Stimulated activated CD8-positive, alpha-beta memory T cell treated with anti-CD3 and anti-CD28 coated beads, Interleukin-4, amount 100 ng/mL, for 24 hours (primary cell): ENCODE results near the gene LRRC15.

Source experiments
- DNase-seq: peaks from one replicate; pipeline ENCODE4 v3.0.0-alpha.2; 2020; ENCODE audit warnings: low read depth

Gene LRRC15

DNA sequence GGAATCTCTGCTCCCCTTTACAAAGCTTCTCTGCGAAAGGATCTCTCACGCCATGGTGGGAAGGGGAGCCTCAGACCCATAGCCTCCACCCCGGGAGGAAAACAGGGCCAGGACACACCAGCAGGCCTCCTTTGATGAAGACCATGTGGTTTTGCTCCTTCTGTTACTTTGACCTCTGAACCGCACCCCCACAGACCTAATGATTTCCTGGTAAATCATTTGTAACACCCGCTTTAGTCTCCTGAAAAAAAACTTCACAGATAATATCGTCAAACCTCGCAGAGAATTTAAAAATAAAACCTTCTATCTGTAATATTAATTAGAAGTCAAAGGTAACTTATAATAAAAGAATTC, 36.7 kb downstream of the LRRC15 start:
- DNase-seq, result no peak

DNA sequence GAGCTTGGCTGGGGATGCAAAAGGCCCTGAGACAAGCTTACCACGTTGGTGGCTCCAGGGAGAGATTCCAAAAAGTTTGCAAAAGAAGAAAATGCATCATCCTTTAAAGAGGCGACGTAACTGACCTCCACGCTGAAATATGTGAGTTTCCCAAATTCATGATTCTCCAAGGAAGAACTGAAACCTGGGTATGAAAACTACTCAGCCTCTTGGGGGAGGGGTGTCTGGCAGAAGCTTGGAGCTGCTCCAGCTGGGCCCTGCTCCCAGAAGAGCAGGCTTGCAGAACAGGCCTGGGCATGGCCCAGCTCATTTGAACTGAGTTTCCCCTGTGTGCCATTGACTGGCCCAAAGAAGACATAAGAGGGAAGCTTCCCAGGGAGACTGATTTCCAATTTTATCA, 39.0 kb downstream of the LRRC15 start:
- DNase-seq, result no peak

DNA sequence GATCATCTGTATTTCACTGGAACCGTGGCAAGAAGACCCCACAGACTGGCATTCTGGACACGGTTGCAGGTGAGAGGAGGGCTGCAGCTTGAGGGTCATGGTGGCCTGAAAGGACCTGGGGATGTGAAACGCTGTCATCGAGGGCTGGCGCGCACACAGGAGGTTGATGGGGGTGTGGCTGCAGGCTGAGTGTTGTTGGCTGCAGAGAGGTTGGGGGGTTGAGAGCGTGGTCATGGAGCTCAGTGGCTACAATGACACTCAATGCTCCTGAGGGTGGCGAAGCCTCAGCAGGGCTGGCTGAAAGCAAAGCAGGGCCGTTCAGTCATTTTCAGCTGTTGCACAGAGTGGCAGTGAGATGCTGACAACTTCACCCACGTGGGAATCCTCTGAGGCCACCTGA, 39.4 kb downstream of the LRRC15 start:
- DNase-seq, result no peak

GRCh38 chr3:194329583-194329965, 40.0 kb downstream of the LRRC15 start:
- no peak for DNase-seq

DNA sequence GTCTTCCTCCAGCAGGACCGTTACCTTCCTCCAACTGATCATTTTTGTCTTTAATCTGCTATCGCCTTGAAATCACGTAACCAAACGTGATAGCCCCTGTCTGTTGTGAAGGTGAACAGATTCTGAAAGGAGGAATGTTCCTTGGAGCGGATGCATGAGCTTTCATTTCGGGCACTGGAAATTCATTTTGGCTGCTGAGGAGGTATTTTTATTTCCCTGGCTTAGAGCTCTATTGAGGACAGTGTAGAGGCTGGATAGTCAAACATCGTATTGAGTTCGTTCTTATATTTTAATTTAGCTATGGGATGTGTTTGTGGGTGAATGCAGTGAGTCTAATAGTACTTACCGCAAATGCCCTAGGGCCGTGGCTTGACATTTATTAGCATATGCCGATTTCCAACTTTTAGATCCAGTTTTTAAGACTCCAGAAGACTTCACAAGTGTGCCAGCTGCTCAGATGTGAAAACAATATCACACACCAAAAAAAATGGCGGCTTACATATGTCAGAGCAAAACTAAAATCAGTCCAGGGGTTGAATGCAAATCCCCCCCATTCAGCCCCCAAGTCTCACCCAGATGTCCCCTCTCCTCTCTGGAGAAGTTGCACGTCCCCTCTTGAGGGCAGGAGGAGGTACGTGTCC, 40.5 kb downstream of the LRRC15 start:
- no peak for DNase-seq

DNA sequence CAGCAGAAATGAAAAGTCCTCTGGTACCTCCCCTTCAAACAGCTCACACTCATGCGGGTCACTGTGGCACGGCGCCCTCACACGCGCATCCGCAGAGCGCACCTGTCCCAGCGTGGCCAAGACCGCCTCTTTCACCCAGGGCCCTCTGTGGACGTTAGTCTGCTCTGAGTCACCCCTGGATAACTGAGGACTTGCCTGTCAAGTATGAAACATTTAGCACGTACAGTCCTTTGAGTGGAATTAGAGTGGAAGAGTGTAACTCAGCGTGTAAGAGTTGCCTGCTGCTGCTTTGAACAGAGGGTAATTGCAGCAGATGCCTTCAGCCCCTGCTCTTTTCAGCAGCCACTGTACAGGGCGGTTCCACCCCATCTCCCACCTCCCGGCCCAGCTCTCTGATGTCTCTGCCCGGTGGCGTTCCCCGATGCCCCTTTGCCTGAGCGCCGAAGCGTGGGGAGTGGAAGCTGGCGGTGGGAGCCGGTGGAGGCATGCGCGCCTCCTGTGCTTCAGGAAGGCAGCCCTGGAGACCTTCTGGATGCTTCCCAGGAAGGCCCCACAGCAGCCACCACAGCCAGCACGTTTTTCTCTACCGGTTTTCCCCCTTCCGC, 41.4 kb downstream of the LRRC15 start:
- no peak for DNase-seq

- no peak for DNase-seq
These were observed 42.1 kb downstream of the LRRC15 start for GRCh38 chr3:194327218-194328052.

GRCh38 chr3:194326968-194327217, 42.6 kb downstream of the LRRC15 start:
- DNase-seq, result no peak

DNA sequence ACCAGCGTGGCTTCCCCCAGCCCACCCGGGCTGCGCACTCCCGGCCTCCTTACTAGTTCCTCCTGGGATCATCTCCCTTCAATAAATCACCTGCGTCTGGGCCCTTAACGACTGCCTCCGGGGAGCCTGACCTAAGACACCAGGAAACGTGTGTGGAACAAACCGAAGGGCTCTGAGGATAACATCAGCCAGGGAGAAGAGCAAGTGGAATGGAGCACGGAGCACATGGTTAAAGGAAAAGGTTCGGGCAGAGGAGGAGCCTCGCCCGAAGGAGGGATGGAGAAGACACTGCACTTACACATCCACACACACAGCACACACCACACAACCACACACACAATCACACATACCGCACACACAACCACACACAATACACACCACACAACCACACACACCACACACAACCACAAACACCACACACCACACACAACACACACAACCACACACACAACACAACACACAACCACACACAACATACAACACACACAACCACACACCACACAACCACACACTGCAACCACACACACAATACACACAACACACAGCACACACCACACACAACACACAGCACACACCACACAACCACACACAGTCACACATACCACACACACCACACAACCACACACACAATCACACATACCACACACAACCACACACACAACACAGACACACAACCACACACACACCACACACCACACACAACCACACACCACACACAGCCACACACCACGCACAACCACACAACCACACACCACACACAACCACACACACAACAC, 43.2 kb downstream of the LRRC15 start:
- no peak for DNase-seq

DNA sequence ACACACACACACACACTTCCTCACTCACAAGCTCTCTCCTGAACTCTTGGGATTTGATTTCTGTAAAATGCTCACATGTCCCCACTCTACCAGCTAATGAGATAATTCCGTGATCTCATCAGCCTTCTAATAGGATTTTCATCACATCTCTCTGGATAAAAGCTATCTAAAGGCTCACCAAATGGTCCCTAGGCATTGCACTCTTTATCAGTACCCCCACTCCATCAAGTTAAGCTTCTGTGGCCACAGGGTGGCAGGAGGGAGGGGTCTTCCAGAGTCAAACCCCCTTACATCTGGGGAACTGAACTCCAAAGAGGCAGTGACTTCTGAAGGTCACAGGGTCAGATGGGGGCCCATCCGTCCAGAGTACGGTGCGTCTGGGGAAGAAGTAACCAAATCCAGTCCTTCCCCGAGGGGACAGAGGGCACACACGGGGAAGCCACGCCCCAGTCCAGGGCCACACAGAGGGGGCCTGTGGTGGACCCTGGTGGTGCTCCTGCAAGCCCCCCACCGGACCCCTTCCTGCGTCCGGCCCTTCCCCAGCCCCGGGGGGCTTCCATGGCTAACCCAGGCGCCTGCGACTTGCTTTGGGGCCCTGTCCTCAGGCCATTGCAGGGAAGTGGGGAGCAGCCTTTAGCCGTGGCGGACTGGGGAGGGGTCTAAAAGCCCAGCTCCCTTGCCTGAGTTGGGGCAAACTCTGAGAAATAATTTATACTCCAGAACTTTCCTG, 44.0 kb downstream of the LRRC15 start:
- DNase-seq, result no peak

DNA sequence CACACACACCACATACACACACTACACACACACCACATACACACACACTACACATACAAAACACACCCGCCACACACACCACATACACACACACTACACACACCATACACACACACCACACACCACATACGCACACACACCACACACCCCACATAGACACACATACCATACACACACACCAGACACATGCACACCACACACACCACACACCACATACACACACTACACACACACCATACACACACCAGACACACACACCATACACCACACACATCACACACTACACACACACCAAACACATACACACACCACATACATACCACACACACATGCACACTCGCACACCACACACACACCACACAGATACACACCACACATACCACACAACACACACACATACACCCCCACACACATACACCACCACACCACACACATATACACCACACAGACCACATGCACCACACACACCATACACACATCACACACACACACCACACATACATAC, 44.7 kb downstream of the LRRC15 start:
- DNase-seq, result no peak

GRCh38 chr3:194323785-194324735, 45.5 kb downstream of the LRRC15 start:
- no peak for DNase-seq

DNA sequence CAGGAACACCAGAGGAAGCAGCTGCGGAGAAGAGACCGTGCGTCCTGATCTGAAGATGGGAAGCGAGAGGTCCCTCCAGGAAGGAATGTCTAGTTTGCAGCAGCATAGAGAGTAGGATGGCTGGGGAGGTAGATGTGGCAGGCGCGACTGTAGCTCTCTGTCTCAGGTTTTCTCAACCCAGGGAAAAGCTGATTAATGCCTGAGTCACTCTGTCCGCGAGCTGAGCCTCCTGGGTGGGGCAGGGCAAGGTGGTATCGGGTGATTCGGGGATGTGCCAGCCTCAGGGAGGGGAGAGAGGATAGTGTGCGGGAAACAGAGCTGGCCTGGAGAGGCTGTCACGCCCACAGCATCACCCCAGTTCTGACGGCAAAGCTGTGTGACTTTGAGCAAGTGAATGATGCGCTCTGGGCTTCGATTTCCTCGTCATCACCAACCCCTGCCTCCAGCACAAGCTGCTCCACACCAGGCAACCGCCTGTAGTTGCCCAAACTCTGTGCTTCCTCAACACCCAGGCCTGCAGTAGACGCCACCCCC, 46.8 kb downstream of the LRRC15 start:
- no peak for DNase-seq

DNA sequence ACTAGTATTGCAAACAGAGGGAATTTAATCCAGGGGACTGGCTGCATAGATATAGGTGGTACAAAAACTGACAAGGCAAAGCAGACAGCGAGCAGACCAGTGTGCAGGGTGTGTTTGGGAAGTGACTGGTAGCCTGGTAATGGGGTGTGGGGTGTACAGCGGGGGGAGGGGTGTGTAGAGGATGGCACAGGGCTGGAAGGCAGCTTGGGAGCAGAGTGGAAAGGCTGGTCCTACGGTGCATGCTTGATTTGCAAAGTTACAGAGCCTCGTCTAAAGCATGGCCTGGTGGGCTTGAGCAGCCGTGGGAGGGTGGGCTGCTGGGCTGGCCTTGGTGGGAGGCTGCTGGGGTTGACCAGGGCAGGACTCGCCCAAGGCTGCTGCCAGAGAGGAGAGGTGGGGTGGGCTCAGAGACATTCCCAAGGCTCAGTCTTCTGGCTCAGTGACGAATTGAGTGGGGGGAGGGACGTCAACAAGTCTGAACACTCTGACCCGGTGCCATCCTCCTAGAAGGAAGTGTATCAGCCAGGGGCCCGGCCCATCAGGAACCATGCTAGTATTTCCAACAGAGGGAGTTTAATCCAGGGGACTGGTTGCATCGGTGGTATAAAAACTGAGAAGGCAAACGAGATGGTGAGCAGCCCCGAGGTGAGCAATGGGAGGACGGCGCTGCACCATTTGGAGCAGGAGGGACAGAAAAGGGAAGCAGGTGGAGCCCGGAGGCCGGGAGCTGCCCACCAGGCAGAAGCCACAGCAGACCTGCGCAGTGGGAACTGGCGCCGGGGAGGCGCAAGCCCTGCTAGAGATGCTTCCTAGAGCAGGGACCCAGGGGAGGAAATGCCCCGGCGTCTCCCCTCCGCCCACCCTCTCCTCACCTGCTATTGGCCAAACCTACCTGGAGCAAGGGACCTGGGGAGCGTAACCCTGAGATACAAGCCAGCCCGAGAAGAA, 47.6 kb downstream of the LRRC15 start:
- no peak for DNase-seq

DNA sequence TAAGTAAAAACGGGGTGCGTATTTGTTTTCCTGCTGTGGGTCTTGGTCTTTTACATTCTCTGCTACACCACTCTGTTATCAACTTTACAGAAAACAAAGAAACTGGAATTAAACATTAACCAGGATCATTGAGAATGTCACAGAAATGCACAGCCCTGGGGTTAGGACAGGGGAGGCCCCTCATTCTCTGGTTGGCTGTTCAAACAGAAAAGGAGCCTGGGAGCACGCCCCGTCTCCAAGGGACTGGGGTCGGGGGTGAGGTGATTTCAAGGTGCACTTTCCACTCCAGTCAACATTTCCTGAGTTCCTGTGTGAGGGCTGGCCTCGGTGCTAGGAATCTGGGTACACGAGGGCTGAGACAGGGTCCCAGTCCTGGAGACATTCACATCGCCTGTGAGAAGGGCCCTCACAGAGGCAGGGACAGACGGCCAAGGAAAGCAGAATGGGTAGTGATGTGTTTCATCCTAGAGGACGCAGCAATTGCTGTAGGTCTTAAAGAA, 48.7 kb downstream of the LRRC15 start:
- no peak for DNase-seq

DNA sequence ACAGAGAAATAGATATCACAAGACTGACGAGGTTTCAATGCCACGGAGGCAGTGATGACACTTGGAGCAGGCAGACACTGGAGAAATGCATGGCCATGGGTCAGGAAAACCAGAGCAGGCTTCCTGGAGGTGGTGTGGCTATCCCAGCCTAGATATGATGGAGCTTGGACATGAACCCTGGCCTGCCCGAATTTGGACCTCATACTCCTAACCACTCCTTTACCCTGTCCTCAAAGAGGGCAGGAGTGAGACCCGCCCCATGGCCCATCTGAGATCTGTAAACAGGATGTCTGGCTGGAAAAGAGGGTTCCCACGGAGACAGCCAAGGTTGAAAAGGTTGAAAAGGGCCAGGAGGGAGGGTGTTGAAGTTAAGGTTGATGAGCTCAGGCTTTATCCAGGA, 49.4 kb downstream of the LRRC15 start:
- no peak for DNase-seq

- DNase-seq, result no peak
These were observed 50.9 kb downstream of the LRRC15 start for GRCh38 chr3:194318511-194319161.

GRCh38 chr3:194316918-194317317, 52.6 kb downstream of the LRRC15 start:
- DNase-seq, result no peak

DNA sequence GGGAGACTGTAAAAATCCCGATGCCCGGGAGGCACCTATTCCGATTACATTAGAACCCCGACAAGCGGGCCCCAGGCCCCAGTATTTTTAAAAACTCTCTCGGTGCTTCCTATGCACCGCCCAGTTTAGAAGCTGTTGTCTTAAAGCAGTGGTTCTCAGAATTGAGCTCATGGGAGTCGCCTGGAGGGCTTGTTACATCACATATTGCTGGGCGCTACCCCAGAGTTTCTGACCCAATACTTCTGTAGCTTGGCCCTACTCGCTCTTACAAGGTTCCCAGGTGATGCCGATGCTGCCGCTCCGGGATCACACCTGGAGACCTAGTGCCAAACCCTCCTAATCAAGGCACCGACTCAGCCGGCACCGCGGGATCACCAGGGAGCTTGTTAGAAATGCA, 53.6 kb downstream of the LRRC15 start:
- DNase-seq, result no peak
